Dedifferentiated amniotic fluid mesenchymal stem cell (primary cell): ENCODE data around the gene VASH1.

Source experiments
- DNase-seq: peaks from one replicate; pipeline ENCODE4 v3.0.0-alpha.2; 2016; ENCODE audit errors: extremely low spot score

The VASH1 gene

DNA sequence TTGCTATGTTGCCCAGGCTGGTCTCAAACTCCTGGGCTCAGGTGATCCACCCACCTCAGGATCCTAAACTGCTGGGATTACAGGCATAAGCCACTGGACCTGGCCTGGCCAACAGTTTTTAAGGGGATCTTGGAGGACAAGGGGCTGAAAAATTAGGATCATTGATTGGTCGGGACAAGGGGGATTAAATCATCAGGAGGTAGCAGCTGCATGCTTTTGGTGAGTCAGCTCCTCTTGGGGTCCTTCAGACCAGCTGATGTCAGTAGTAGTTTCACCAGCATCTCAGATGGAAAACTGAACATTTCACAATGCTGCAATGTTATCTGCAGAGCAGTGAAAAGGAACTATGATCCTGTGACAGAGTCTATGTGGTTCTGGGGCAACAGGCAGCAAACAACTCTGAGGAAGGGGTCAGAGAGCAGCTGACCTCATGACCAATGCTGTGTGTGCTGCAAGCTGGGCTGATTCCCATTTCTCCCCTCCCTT is 71.3 kb downstream of the VASH1 start:
- DNase-seq: no peak
